HepG2 (cell line): ENCODE data around the gene ZBTB34. TPM values are rescaled to one million over a fixed set of nuclear protein-coding genes. Genes with fewer than 3 reads are reported as not detected.

Experiments used
- ATAC-seq: fragments of 200-7000 bp; cut with Tn5 transposase; 3 replicates; pipeline ENCODE4 v1.9.1; 2020; ENCODE audit warnings: mild to moderate bottlenecking, moderate library complexity
- BruUV-seq: library from RNA; stranded (reverse); fragments of 400-500 nt; replicated peaks from 2 replicates; lab custom pipeline; 2021; lab: Mats Ljungman, UMichigan
- CTCF ChIA-PET: fragments of 300-600 bp; formaldehyde crosslinking; extraction: SDS; loops from one replicate; lab custom pipeline; 2021; ENCODE audit warnings: low total read pairs, inconsistent platforms, low intra/inter-chr PET ratio; lab: Yijun Ruan, JAX
- POLR2A ChIA-PET: fragments of 350-600 bp; sonication (Branson Sonifier 250); formaldehyde crosslinking; loops from one replicate; lab custom pipeline; 2020; ENCODE audit warnings: antibody characterized with exemption, inconsistent platforms; lab: Yijun Ruan, JAX
- DNase-seq: peaks from one replicate; pipeline ENCODE4 v3.0.0-alpha.2; 2015; ENCODE audit warnings: low spot score
- FAIRE-seq: peaks from 3 replicates; lab custom pipeline; 2011; peaks lifted over from hg19 to GRCh38; lab: Jason Lieb, UNC
- H2AFZ ChIP-seq: one replicate; pipeline ENCODE4 v1.6.1; 2011; ENCODE audit warnings: low read length, inconsistent platforms
- H3K27ac ChIP-seq: fragments of 300-600 bp; 3 replicates; pipeline ENCODE4 v1.8.0; 2011; ENCODE audit warnings: mixed run types, mild to moderate bottlenecking, mixed read lengths, low read length, inconsistent platforms; ENCODE audit not compliant: insufficient read depth; ENCODE audit errors: extremely low read length
- H3K27me3 ChIP-seq, 2 experiments: fragments of 200-600 bp in 1 of 2; 2 replicates in 1 of 2; 3 replicates in 1 of 2; pipeline versions ENCODE4 v1.6.0 to v1.8.0; 2011; ENCODE audit warnings: low read length in 2 of 2, mild to moderate bottlenecking in 2 of 2, moderate library complexity in 2 of 2, inconsistent platforms in 1 of 2; ENCODE audit not compliant: insufficient read depth in 2 of 2, control insufficient read depth in 1 of 2
- H3K36me3 ChIP-seq, 2 experiments: fragments of 200-600 bp in 1 of 2; replicated peaks in 1 of 2; 2 replicates in 1 of 2; 3 replicates in 1 of 2; pipeline versions ENCODE4 v1.5.1 to v1.8.0; 2011; ENCODE audit warnings: low read length in 2 of 2, inconsistent platforms in 1 of 2; ENCODE audit not compliant: insufficient read depth in 2 of 2, control insufficient read depth in 1 of 2
- H3K4me1 ChIP-seq: 2 replicates; pipeline ENCODE4 v1.5.1; 2012; ENCODE audit warnings: low read length, inconsistent platforms; ENCODE audit not compliant: insufficient read depth
- H3K4me2 ChIP-seq: 2 replicates; pipeline ENCODE4 v1.6.0; 2011; ENCODE audit warnings: low read depth, low read length, inconsistent platforms
- H3K4me3 ChIP-seq, 3 experiments: fragments of 200-600 bp in 1 of 3; sonication (generic), shearing (Covaris generic) in 1 of 3; replicated peaks in 1 of 3; 2 replicates each; pipeline ENCODE4 v1.5.1; 2011 to 2016; ENCODE audit warnings: low read length in 3 of 3, inconsistent platforms in 2 of 3, low read depth in 2 of 3, mild to moderate bottlenecking in 2 of 3, control low read depth in 1 of 3, mixed read lengths in 1 of 3; ENCODE audit not compliant: insufficient read depth in 1 of 3
- H3K79me2 ChIP-seq: one replicate; pipeline ENCODE4 v1.6.1; 2011; ENCODE audit warnings: low read length, inconsistent platforms; ENCODE audit not compliant: insufficient read depth
- H3K9ac ChIP-seq: 2 replicates; pipeline ENCODE4 v1.6.0; 2011; ENCODE audit warnings: mild to moderate bottlenecking, low read depth, low read length, inconsistent platforms; ENCODE audit not compliant: insufficient read depth
- H3K9me3 ChIP-seq: 2 replicates; pipeline ENCODE4 v1.5.1; 2012; ENCODE audit warnings: mild to moderate bottlenecking, low read length
- H4K20me1 ChIP-seq: 2 replicates; pipeline ENCODE4 v1.6.0; 2011; ENCODE audit warnings: inconsistent platforms, mild to moderate bottlenecking, low read length, moderate library complexity; ENCODE audit not compliant: insufficient read depth
- BCL6 ChIP-seq: IDR thresholded peaks from 2 replicates; pipeline ENCODE4 v1.6.1; 2016; ENCODE audit warnings: missing genetic modification reagents, missing compliant biosample characterization
- HIVEP1 ChIP-seq: sonication (generic); formaldehyde crosslinking; IDR thresholded peaks from 2 replicates; pipeline ENCODE4 v1.4.0; 2020; ENCODE audit warnings: mild to moderate bottlenecking, missing genetic modification reagents
- MYNN ChIP-seq: sonication (generic); formaldehyde crosslinking; IDR thresholded peaks from 2 replicates; pipeline ENCODE4 v1.4.0; 2020; ENCODE audit warnings: mild to moderate bottlenecking, low read depth, missing genetic modification reagents
- REXO4 ChIP-seq: sonication (generic); formaldehyde crosslinking; IDR thresholded peaks from 2 replicates; pipeline ENCODE4 v1.8.0; 2022; ENCODE audit warnings: missing genetic modification reagents, mild to moderate bottlenecking, borderline replicate concordance
- ZKSCAN1 ChIP-seq: fragments of 150-350 bp; IDR thresholded peaks from 2 replicates; pipeline ENCODE4 v1.6.1; 2014; ENCODE audit warnings: low read length
- ZNF18 ChIP-seq: sonication (generic); formaldehyde crosslinking; IDR thresholded peaks from 2 replicates; pipeline ENCODE4 v1.8.0; 2022; ENCODE audit warnings: mild to moderate bottlenecking, missing genetic modification reagents; ENCODE audit not compliant: insufficient replicate concordance
- ZNF318 ChIP-seq: sonication (generic); formaldehyde crosslinking; IDR thresholded peaks from 2 replicates; pipeline ENCODE4 v1.4.0; 2020; ENCODE audit warnings: mild to moderate bottlenecking, missing genetic modification reagents
- ZNF512B ChIP-seq: sonication (generic); formaldehyde crosslinking; IDR thresholded peaks from 2 replicates; pipeline ENCODE4 v1.5.1; 2020; ENCODE audit warnings: missing genetic modification reagents, mild to moderate bottlenecking, borderline replicate concordance
- ZNF589 ChIP-seq: sonication (generic); formaldehyde crosslinking; conservative IDR thresholded peaks from 2 replicates; pipeline ENCODE4 v1.8.0; 2022; ENCODE audit warnings: mild to moderate bottlenecking, moderate library complexity, missing genetic modification reagents
- ZNF776 ChIP-seq: sonication (generic); formaldehyde crosslinking; IDR thresholded peaks from 2 replicates; pipeline ENCODE4 v1.4.0; 2020; ENCODE audit warnings: mild to moderate bottlenecking, missing genetic modification reagents
- WGBS: methylation state at CpG from one replicate; pipeline ENCODE4 v1.1.6; 2017; ENCODE audit warnings: low lambda C conversion rate; 5-methylcytosine and 5-hydroxymethylcytosine counted together
- in situ Hi-C: cut with HindIII; loops from 2 replicates; pipeline ENCODE4 v1.10.0; 2017; ENCODE audit warnings: low pct_unique_long_range_greater_than_20kb; ENCODE audit not compliant: extremely low pct_ligation_motif_present
- intact Hi-C: fragments of 100-400 bp; cut with micrococcal nuclease; formaldehyde crosslinking; loops from one replicate; pipeline ENCODE4 v1.10.0; 2022; ENCODE audit not compliant: unreplicated experiment
- polyA plus RNA-seq, 8 experiments: library from polyadenylated mRNA; depleted of rRNA in 3 of 8; stranded (reverse) in 7 of 8; unstranded in 1 of 8; fragments of >200 nt; fragmentation: Illumina TruSeq in 4 of 8; extraction: Trizol in 4 of 8; gene quantifications; 2 replicates each; pipeline versions ENCODE4 v1.2.1 to v1.2.3, GENCODE V29; 2011 to 2016; ENCODE audit warnings: low read depth in 4 of 8, missing spikeins in 1 of 8, mixed read lengths in 1 of 8; ENCODE audit not compliant: insufficient read depth in 1 of 8
- total RNA-seq, 5 experiments: library from RNA; depleted of rRNA; stranded (reverse); fragments of >200 nt; fragmentation: Illumina TruSeq; extraction: Trizol; gene quantifications; 2 replicates each; pipeline ENCODE4 v1.2.3, GENCODE V29; 2016; ENCODE audit warnings: low read depth in 1 of 5

ZBTB34 gene
- total and polyA plus RNA-seq, 2 of the 13 experiments (the other 11 are each of a cell fraction or from before 2014, with no cell fraction given): 5.9 to 8.7 TPM

GRCh38 chr9:126904586-126904985, 44.1 kb downstream of the ZBTB34 start:
- FAIRE-seq (no peak), DNase-seq (no peak), ATAC-seq (no peak)
- intact Hi-C loops: loop anchor here (2.0 kb wide), 1 partner anchor 14 kb away; no protein-coding TSS in a partner anchor
- BruUV-seq: no TSS peak
- Histone ChIP-seq H2AFZ (no peak overlapping the region), H3K4me1 (no peaks in the 10 kb centered on the region), H3K27me3 (peaks cover 2 to 8% of the 10 kb centered on the region in 2 experiments; a peak in 3 of 5 replicates), H3K36me3 (no peaks in the 10 kb centered on the region), H3K4me2 (no peak overlapping the region), H3K79me2 (no peaks in the 10 kb centered on the region), H4K20me1 (no peaks in the 10 kb centered on the region), H3K9ac (no peak overlapping the region), H3K27ac (no peak overlapping the region), H3K4me3 (no peak overlapping the region), H3K9me3 (peaks cover 9% of the 10 kb centered on the region; the same call in 1 of the 2 replicates)
- CTCF ChIA-PET: no interaction called here
- POLR2A ChIA-PET: no interaction called here
- 3% methylated on average over 3 of the region's 3 CpGs for WGBS
- in situ Hi-C loops: no loop called here
- TF ChIP-seq ZNF776 (CRISPR knock-in tag): no peak
- TF ChIP-seq ZNF18 (CRISPR knock-in tag): no peak
- TF ChIP-seq MYNN: no peak
- no peak for TF ChIP-seq ZNF512B
- no peak for TF ChIP-seq ZKSCAN1
- no peak for TF ChIP-seq HIVEP1 (CRISPR knock-in tag)
- TF ChIP-seq BCL6 (CRISPR knock-in tag): no peak
- TF ChIP-seq ZNF589: no peak
- no peak for TF ChIP-seq ZNF318 (CRISPR knock-in tag)
- no peak for TF ChIP-seq REXO4 (CRISPR knock-in tag)
